Measurements from ENCODE around the gene IL1RAP. TPM values are rescaled to one million over a fixed set of nuclear protein-coding genes. Genes with fewer than 3 reads are reported as not detected.
"Not testable (repeated sequence)": the region's sequence is repeated elsewhere in the genome, so short reads cannot be mapped to it uniquely, and the experiment has no call there.

Gene IL1RAP
- total RNA-seq, 2 experiments from 2014 or later = 13.7 to 14.7 TPM

GRCh38 chr3:190517687-190518086 lies 3.8 kb downstream of the IL1RAP start:
- ChIA-PET CTCF (no interaction called here), POLR2A (no interaction called here)
- Mint-ChIP-seq H3K4me3 (no peak overlapping the region), H3K27me3 (no peaks in the 10 kb centered on the region), H3K9me3 (no peaks in the 10 kb centered on the region), H3K27ac (no peak overlapping the region), H3K36me3 (ENCODE audit: low read depth) (no peaks in the 10 kb centered on the region), H3K4me1 (ENCODE audit: low read depth) (peaks cover 34% of the 10 kb centered on the region)
- intact Hi-C loops (cut with DNase I, micrococcal nuclease) = no loop called here
- DNase-seq (peak in 2 of 14 experiments; percentile 20 to 32), ATAC-seq (ENCODE audit: poor library complexity) (no peak)
- no peak for TF ChIP-seq CTCF (IDR thresholded peaks at IDR 0.05)
- Histone ChIP-seq H3K27ac (ENCODE audit: low read depth in 1 of 2, low read length in 2 of 2) (no peak overlapping the region), H3K4me1 (ENCODE audit: insufficient read depth, low read length) (peaks cover 15% of the 10 kb centered on the region), H3K4me3 (ENCODE audit: low read length) (no peak overlapping the region), H3K36me3 (ENCODE audit: insufficient read depth, low read length) (no peaks in the 10 kb centered on the region), H3K9me3 (ENCODE audit: control insufficient read depth in 1 of 2, insufficient read depth in 1 of 2, low read length in 2 of 2) (no peaks in the 10 kb centered on the region), H3K27me3 (ENCODE audit: control insufficient read depth in 1 of 2, insufficient read depth in 2 of 2, low read length in 2 of 2) (no peaks in the 10 kb centered on the region)

- H3K4me1 ChIP-seq (ENCODE audit: insufficient read depth, low read length); H3K27ac ChIP-seq (ENCODE audit: low read depth in 1 of 2, low read length in 2 of 2); H3K36me3 Mint-ChIP-seq (ENCODE audit: low read depth); H3K9me3 Mint-ChIP-seq; CTCF ChIA-PET; H3K9me3 ChIP-seq (ENCODE audit: control insufficient read depth in 1 of 2, insufficient read depth in 1 of 2, low read length in 2 of 2); H3K27me3 ChIP-seq (ENCODE audit: control insufficient read depth in 1 of 2, insufficient read depth in 2 of 2, low read length in 2 of 2); intact Hi-C loops (cut with DNase I, micrococcal nuclease); DNase-seq; ATAC-seq (ENCODE audit: poor library complexity); H3K4me3 Mint-ChIP-seq; H3K36me3 ChIP-seq (ENCODE audit: insufficient read depth, low read length); H3K27ac Mint-ChIP-seq; H3K27me3 Mint-ChIP-seq; H3K4me3 ChIP-seq (ENCODE audit: low read length); POLR2A ChIA-PET: not testable (repeated sequence)
- peaks cover 26% of the 10 kb centered on the region for H3K4me1 Mint-ChIP-seq (ENCODE audit: low read depth)
Observed at GRCh38 chr3:190518531-190518930, 4.6 kb downstream of the IL1RAP start.

DNA sequence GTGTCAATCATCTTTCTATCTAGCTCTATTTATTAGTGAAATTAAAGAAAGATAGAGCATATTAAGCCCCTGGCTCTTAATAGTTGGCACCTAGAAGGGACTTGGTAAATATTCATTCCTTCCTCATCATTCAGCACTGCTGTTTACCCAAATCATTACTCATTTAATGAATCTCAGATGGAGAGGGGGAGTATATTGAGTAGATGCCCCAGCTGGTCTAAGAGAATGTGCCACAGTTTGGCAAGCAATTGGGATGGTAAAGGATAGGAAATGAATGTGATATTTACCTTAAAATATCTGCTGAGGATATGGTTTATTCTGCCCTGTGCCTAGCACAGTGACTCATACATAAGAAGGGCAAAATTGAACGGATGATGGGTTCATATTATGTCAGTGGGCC lies 6.0 kb downstream of the IL1RAP start:
- POLR2A ChIA-PET = no interaction called here
- ATAC-seq (ENCODE audit: poor library complexity) (no peak), DNase-seq (no peak)
- Mint-ChIP-seq H3K27me3 (no peaks in the 10 kb centered on the region), H3K4me3 (no peak overlapping the region), H3K4me1 (ENCODE audit: low read depth) (peaks cover 22% of the 10 kb centered on the region), H3K36me3 (ENCODE audit: low read depth) (no peaks in the 10 kb centered on the region), H3K27ac (no peak overlapping the region), H3K9me3 (no peaks in the 10 kb centered on the region)
- Histone ChIP-seq H3K27ac (ENCODE audit: low read depth in 1 of 2, low read length in 2 of 2) (no peak overlapping the region), H3K27me3 (ENCODE audit: control insufficient read depth in 1 of 2, insufficient read depth in 2 of 2, low read length in 2 of 2) (no peaks in the 10 kb centered on the region), H3K4me3 (ENCODE audit: low read length) (no peak overlapping the region), H3K4me1 (ENCODE audit: insufficient read depth, low read length) (peaks cover 3% of the 10 kb centered on the region), H3K9me3 (ENCODE audit: control insufficient read depth in 1 of 2, insufficient read depth in 1 of 2, low read length in 2 of 2) (no peaks in the 10 kb centered on the region), H3K36me3 (ENCODE audit: insufficient read depth, low read length) (no peaks in the 10 kb centered on the region)
- TF ChIP-seq CTCF (IDR thresholded peaks at IDR 0.05) = no peak
- intact Hi-C loops (cut with DNase I, micrococcal nuclease) = no loop called here
- CTCF ChIA-PET = no interaction called here

- POLR2A ChIA-PET = no interaction called here
- ATAC-seq (ENCODE audit: poor library complexity) (no peak), DNase-seq (no peak)
- CTCF ChIA-PET = no interaction called here
- H3K9me3 ChIP-seq (ENCODE audit: control insufficient read depth in 1 of 2, insufficient read depth in 1 of 2, low read length in 2 of 2) = no peaks in the 10 kb centered on the region
- H3K27ac ChIP-seq (ENCODE audit: low read depth in 1 of 2, low read length in 2 of 2) = no peak overlapping the region
- no peak overlapping the region for H3K4me3 ChIP-seq (ENCODE audit: low read length)
- intact Hi-C loops (cut with DNase I, micrococcal nuclease) = no loop called here
- H3K36me3 Mint-ChIP-seq (ENCODE audit: low read depth) = no peaks in the 10 kb centered on the region
- no peak for TF ChIP-seq CTCF (IDR thresholded peaks at IDR 0.05)
- H3K4me1 Mint-ChIP-seq (ENCODE audit: low read depth) = peaks cover 9% of the 10 kb centered on the region
- no peaks in the 10 kb centered on the region for H3K9me3 Mint-ChIP-seq
- H3K27ac Mint-ChIP-seq = no peak overlapping the region
- no peaks in the 10 kb centered on the region for H3K27me3 ChIP-seq (ENCODE audit: control insufficient read depth in 1 of 2, insufficient read depth in 2 of 2, low read length in 2 of 2)
- no peak overlapping the region for H3K4me3 Mint-ChIP-seq
- no peaks in the 10 kb centered on the region for H3K27me3 Mint-ChIP-seq
- H3K4me1 ChIP-seq (ENCODE audit: insufficient read depth, low read length) = no peaks in the 10 kb centered on the region
- no peaks in the 10 kb centered on the region for H3K36me3 ChIP-seq (ENCODE audit: insufficient read depth, low read length)
Observed at GRCh38 chr3:190521998-190522397, 8.1 kb downstream of the IL1RAP start.

All from CD4-positive, alpha-beta T cell (primary cell).